Keratinocyte (primary cell): ENCODE results near the gene TK2.

Source experiments
- EZH2 ChIP-seq: IDR thresholded peaks from one replicate; pipeline ENCODE4 v1.6.1; 2012; ENCODE audit warnings: inconsistent platforms, mild to moderate bottlenecking, low read length, moderate library complexity
- TF ChIP-seq, protein P1 (sequence below), 3 experiments: IDR thresholded peaks in 1 of 3; conservative IDR thresholded peaks in 1 of 3; optimal IDR thresholded peaks in 1 of 3; 2 replicates in 2 of 3; 3 replicates in 1 of 3; pipeline versions ENCODE3 to v1.5.1; 2011; ENCODE audit warnings: low read length in 3 of 3, mild to moderate bottlenecking in 3 of 3, moderate library complexity in 2 of 3, control low read depth in 1 of 3, inconsistent platforms in 1 of 3; ENCODE audit not compliant: insufficient read depth in 2 of 3; ENCODE audit errors: extremely low read depth in 1 of 3

DNA sequence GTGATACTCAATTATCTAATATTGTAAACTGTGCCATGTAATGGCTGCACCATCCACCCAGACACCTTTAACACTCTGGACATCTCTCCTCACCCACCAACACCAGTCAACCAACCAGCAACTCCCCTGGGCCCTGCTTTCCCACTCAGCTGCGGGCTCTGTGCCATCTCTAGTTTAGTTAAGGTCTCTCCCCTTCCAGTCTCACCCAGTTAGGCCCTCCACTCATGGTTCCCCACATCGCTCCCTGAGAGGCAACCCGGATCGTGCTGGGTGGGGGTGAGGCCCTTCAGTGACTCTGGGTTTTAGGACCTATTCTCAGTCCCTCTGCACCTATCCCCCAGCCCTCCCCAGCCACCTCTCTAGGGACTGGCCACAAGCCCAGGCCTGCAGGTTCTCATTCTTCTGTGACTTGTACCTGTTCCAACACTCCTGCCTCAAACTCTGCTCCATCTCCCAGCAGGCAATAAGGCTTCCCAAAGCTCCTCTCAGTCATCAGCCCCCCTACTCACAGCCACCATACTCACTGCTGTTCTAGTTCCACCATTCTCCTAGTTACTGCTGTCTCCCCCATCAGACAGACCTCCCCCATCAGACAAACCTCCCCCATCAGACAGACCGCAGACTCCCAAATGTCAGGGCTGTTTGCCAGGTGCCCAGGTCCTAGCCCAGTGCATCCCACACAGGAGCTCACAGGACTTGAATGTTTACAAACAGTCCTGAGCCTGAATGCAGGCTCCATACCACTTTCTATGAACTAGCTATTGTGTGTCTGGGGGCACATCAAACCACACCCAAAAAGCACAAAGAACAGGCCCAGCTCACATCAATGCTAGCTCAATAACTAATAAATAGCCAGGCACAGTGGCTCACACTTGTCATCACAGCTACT is 2.6 kb downstream of the TK2 start:
- TF ChIP-seq, protein P1, sequence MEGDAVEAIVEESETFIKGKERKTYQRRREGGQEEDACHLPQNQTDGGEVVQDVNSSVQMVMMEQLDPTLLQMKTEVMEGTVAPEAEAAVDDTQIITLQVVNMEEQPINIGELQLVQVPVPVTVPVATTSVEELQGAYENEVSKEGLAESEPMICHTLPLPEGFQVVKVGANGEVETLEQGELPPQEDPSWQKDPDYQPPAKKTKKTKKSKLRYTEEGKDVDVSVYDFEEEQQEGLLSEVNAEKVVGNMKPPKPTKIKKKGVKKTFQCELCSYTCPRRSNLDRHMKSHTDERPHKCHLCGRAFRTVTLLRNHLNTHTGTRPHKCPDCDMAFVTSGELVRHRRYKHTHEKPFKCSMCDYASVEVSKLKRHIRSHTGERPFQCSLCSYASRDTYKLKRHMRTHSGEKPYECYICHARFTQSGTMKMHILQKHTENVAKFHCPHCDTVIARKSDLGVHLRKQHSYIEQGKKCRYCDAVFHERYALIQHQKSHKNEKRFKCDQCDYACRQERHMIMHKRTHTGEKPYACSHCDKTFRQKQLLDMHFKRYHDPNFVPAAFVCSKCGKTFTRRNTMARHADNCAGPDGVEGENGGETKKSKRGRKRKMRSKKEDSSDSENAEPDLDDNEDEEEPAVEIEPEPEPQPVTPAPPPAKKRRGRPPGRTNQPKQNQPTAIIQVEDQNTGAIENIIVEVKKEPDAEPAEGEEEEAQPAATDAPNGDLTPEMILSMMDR (optimal IDR thresholded peaks at IDR 0.05 in 1 of 3, IDR thresholded peaks at IDR 0.05 in 1 of 3, conservative IDR thresholded peaks at IDR 0.05 in 1 of 3; ENCODE audit: extremely low read depth in 1 of 3, insufficient read depth in 2 of 3, low read length in 3 of 3) = no peak
- TF ChIP-seq EZH2 = no peak
